GM13977 (cell line): ENCODE data around the gene ACTRT3.
A peak's percentile ranks its signal among the peaks of the same experiment; 100 is the strongest.
"Not testable (repeated sequence)": the region's sequence is repeated elsewhere in the genome, so short reads cannot be mapped to it uniquely, and the experiment has no call there.

Source experiments
- DNase-seq: peaks from one replicate; pipeline ENCODE4 v3.0.0; 2012; ENCODE audit warnings: low spot score
- in situ Hi-C: fragments of 300-500 bp; cut with MboI; formaldehyde crosslinking; loops from one replicate; pipeline ENCODE4 v1.12.0; 2022; ENCODE audit warnings: low sequenced_read_pairs, low pct_unique_long_range_greater_than_20kb, mixed read lengths, inconsistent platforms; ENCODE audit not compliant: unreplicated experiment
- TF ChIP-seq, protein P1 (sequence below): IDR thresholded peaks from 2 replicates; pipeline ENCODE4 v1.5.1; 2012; ENCODE audit warnings: mild to moderate bottlenecking, control low read depth; ENCODE audit not compliant: insufficient read depth; ENCODE audit errors: extremely low read depth, missing control alignments

The ACTRT3 gene

DNA sequence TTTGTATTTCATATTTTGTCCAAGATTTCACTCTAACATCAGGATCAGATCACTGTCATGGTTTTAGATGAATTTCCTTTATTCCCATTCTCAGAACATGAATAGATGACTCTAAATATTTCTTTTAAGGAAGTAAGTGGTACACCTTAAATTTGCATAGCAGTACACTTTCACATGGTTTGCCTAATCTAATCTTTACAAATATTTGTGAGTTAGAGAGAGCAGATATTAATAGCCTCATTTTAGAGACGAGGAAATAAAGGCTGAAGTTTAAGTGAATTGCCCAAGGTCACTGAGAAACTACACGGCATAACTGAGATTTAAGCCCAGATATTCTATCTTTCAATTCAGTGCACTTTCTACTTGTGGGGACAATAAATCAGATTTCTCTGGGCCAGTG, 18.7 kb downstream of the ACTRT3 start:
- in situ Hi-C loops, result no loop called here
- TF ChIP-seq, protein P1, sequence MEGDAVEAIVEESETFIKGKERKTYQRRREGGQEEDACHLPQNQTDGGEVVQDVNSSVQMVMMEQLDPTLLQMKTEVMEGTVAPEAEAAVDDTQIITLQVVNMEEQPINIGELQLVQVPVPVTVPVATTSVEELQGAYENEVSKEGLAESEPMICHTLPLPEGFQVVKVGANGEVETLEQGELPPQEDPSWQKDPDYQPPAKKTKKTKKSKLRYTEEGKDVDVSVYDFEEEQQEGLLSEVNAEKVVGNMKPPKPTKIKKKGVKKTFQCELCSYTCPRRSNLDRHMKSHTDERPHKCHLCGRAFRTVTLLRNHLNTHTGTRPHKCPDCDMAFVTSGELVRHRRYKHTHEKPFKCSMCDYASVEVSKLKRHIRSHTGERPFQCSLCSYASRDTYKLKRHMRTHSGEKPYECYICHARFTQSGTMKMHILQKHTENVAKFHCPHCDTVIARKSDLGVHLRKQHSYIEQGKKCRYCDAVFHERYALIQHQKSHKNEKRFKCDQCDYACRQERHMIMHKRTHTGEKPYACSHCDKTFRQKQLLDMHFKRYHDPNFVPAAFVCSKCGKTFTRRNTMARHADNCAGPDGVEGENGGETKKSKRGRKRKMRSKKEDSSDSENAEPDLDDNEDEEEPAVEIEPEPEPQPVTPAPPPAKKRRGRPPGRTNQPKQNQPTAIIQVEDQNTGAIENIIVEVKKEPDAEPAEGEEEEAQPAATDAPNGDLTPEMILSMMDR, result no peak

GRCh38 chr3:169748670-169749069, 20.7 kb downstream of the ACTRT3 start:
- TF ChIP-seq, protein P1, result no peak
- no peak for DNase-seq
- in situ Hi-C loops, result no loop called here

More for the DNA sequence above, 18.7 kb downstream of the ACTRT3 start:
- no peak for DNase-seq

DNA sequence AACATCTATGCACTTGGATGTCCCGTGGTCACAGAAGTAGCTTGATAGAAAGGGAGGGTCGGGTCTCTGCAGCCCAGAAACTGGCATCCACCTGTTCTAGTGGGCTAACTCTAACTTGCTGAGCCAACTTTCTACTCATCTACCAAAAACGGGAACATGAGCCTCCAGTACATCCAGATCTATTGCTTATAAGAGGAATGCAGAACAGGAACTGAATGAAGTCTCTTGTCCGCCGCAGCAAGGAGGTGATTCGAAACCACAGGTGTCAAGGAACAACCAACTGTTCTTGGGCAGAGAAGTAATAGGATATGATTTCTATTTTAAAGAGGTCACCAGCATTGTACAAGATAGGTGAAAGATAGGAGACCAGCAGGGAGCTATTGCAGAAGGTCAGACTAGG, 22.4 kb downstream of the ACTRT3 start:
- TF ChIP-seq, protein P1, result no peak
- no peak for DNase-seq
- in situ Hi-C loops, result no loop called here

GRCh38 chr3:169744366-169745054, 24.9 kb downstream of the ACTRT3 start:
- in situ Hi-C loops, result no loop called here

GRCh38 chr3:169739067-169739466, 30.3 kb downstream of the ACTRT3 start:
- TF ChIP-seq, protein P1, result no peak
- in situ Hi-C loops, result no loop called here
- DNase-seq, result no peak

More at GRCh38 chr3:169744366-169745054, 24.9 kb downstream of the ACTRT3 start:
- no peak for DNase-seq
- TF ChIP-seq, protein P1, result peak; percentile 24

GRCh38 chr3:169731857-169732256, 37.5 kb downstream of the ACTRT3 start:
- in situ Hi-C loops, DNase-seq: not testable (repeated sequence)

DNA sequence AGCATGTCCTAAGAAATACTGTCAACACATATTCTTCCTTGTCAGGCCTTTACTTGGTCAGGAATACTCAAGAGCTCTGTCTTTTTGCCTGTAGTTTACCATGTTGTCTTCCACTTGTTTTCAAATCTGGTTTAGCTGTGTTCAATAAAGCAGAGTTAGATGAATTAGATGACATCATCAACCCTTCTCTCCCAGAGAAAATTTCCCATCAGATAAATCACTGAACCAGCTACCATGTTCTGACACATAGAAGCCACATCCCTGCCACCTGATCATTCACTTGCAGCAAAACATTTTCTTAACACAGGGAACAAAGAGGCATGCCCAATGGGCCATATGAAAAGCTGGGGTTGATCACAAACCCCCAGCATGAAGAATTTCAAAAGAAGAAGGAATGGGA, 46.6 kb downstream of the ACTRT3 start:
- TF ChIP-seq, protein P1, result no peak
- no peak for DNase-seq
- in situ Hi-C loops, result no loop called here

DNA sequence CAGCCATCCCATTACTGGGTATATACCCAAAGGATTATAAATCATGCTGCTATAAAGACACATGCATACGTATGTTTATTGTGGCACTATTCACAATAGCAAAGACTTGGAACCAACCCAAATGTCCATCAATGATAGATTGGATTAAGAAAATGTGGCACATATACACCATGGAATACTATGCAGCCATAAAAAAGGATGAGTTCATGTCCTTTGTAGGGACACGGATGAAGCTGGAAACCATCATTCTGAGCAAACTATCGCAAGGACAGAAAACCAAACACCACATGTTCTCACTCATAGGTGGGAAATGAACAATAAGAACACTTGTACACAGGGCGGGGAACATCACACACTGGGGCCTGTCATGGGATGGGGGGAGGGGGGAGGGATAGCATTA, 50.9 kb downstream of the ACTRT3 start:
- DNase-seq, in situ Hi-C loops: not testable (repeated sequence)
